Transverse colon (tissue), 4 donors: ENCODE results near the gene SPTA1. TPM values are rescaled to one million over a fixed set of nuclear protein-coding genes. Genes with fewer than 3 reads are reported as not detected.

Experiments
- DNase-seq: peaks from one replicate; pipeline ENCODE4 v3.0.0-alpha.2; 2019
- H3K27ac ChIP-seq, 4 donors: fragments of 200-600 bp; sonication (generic); 2 replicates each; pipeline ENCODE4 v1.5.1; 2016 to 2018; ENCODE audit warnings: inconsistent platforms in 4 of 4
- H3K27me3 ChIP-seq: fragments of 200-600 bp; sonication (generic); 2 replicates; pipeline ENCODE4 v1.5.1; 2017; ENCODE audit warnings: inconsistent platforms
- H3K36me3 ChIP-seq, 4 donors: fragments of 200-600 bp; sonication (generic); 2 replicates each; pipeline ENCODE4 v1.5.1; 2017 to 2019; ENCODE audit warnings: inconsistent platforms in 4 of 4
- H3K4me1 ChIP-seq, 4 donors: fragments of 200-600 bp; sonication (generic); 2 replicates each; pipeline ENCODE4 v1.5.1; 2017 to 2020; ENCODE audit warnings: inconsistent platforms in 4 of 4
- H3K4me3 ChIP-seq, 4 donors: fragments of 200-600 bp; sonication (generic); 1 replicate in 1 of 4; 2 replicates in 3 of 4; pipeline versions ENCODE4 v1.5.1 to v1.6.1; 2017 to 2019; ENCODE audit warnings: inconsistent platforms in 4 of 4
- H3K9me3 ChIP-seq, 2 donors: fragments of 200-600 bp; sonication (generic); 2 replicates each; pipeline ENCODE4 v1.5.1; 2017 to 2019; ENCODE audit warnings: inconsistent platforms in 2 of 2
- CTCF ChIP-seq, 5 experiments: fragments of 200-600 bp in 3 of 5; fragments of 450-650 bp in 2 of 5; sonication (generic) in 3 of 5; IDR thresholded peaks; 1 replicate in 2 of 5; 2 replicates in 3 of 5; pipeline ENCODE4 v1.5.1; 2016 to 2017; ENCODE audit warnings: antibody characterized with exemption in 5 of 5, inconsistent platforms in 3 of 5, mild to moderate bottlenecking in 2 of 5, moderate library complexity in 1 of 5
- EP300 ChIP-seq: sonication (generic); formaldehyde crosslinking; IDR thresholded peaks from one replicate; pipeline ENCODE4 v1.6.1; 2017; ENCODE audit warnings: antibody characterized with exemption, low read depth
- POLR2A ChIP-seq: fragments of 450-650 bp; IDR thresholded peaks from one replicate; pipeline ENCODE4 v1.6.1; 2016; ENCODE audit warnings: antibody characterized with exemption, mild to moderate bottlenecking, moderate library complexity
- POLR2AphosphoS5 ChIP-seq, 3 donors: sonication (generic); formaldehyde crosslinking; IDR thresholded peaks; one replicate each; pipeline ENCODE4 v1.6.1; 2016; ENCODE audit warnings: antibody characterized with exemption in 3 of 3
- WGBS, 2 donors: methylation state at CpG; one replicate each; pipeline ENCODE4 v1.1.5; 2018; ENCODE audit warnings: low coverage in 1 of 2; 5-methylcytosine and 5-hydroxymethylcytosine counted together
- in situ Hi-C, 4 donors: fragments of 200-750 bp; cut with MboI; loops; one replicate each; pipeline versions ENCODE4 v1.15.0 to v1.15.1; 2017; ENCODE audit warnings: low sequenced_read_pairs in 3 of 4, low pct_ligation_motif_present in 1 of 4, low pct_unique_long_range_greater_than_20kb in 1 of 4
- intact Hi-C: fragments of 100-400 bp; cut with DNase I; formaldehyde crosslinking; loops from one replicate; pipeline ENCODE4 v1.15.1; 2023; ENCODE audit warnings: low total_unique reads
- total RNA-seq, 4 donors: library from RNA; depleted of rRNA; stranded (reverse); fragments of >200 nt; gene quantifications; one replicate each; pipeline ENCODE4 v1.1.0, GENCODE V29; 2016

Gene SPTA1
- total RNA-seq, 4 donors from 2014 or later: under 0.01 TPM; not detected in 3

GRCh38 chr1:158649052-158649451 lies 37.5 kb downstream of the SPTA1 start:
- Histone ChIP-seq H3K27ac (no peak overlapping the region), H3K36me3 (no peaks in the 10 kb centered on the region), H3K4me1 (no peaks in the 10 kb centered on the region), H3K4me3 (no peak overlapping the region), H3K27me3 (no peaks in the 10 kb centered on the region), H3K9me3 (no peaks in the 10 kb centered on the region)
- intact Hi-C loops (no loop called here), in situ Hi-C loops (no loop called here)
- no peak for DNase-seq
- TF ChIP-seq POLR2A (no peak), POLR2AphosphoS5 (IDR thresholded peaks at IDR 0.05) (no peak), CTCF (IDR thresholded peaks at IDR 0.05) (no peak), EP300 (no peak)

GRCh38 chr1:158646465-158646864 lies 40.0 kb downstream of the SPTA1 start:
- in situ Hi-C loops (no loop called here), intact Hi-C loops (no loop called here)
- H3K9me3 ChIP-seq: no peaks in the 10 kb centered on the region
- H3K4me1 ChIP-seq: no peaks in the 10 kb centered on the region
- H3K36me3 ChIP-seq: no peaks in the 10 kb centered on the region
- H3K4me3 ChIP-seq: no peak overlapping the region
- WGBS, 2 donors: 97 to 100% methylated on average over 1 of the region's 1 CpG
- no peak for TF ChIP-seq EP300
- TF ChIP-seq CTCF (IDR thresholded peaks at IDR 0.05): no peak
- no peak for TF ChIP-seq POLR2A
- no peak for TF ChIP-seq POLR2AphosphoS5 (IDR thresholded peaks at IDR 0.05)
- no peaks in the 10 kb centered on the region for H3K27me3 ChIP-seq
- H3K27ac ChIP-seq: no peak overlapping the region
- DNase-seq: no peak

GRCh38 chr1:158644449-158644848 lies 42.1 kb downstream of the SPTA1 start:
- no peaks in the 10 kb centered on the region for H3K36me3 ChIP-seq
- no peak for TF ChIP-seq POLR2AphosphoS5 (IDR thresholded peaks at IDR 0.05)
- no peak for TF ChIP-seq POLR2A
- TF ChIP-seq CTCF (IDR thresholded peaks at IDR 0.05): no peak
- TF ChIP-seq EP300: no peak
- no peaks in the 10 kb centered on the region for H3K4me1 ChIP-seq
- no peak for DNase-seq
- H3K4me3 ChIP-seq: no peak overlapping the region
- intact Hi-C loops: no loop called here
- WGBS, 2 donors: 40 to 48% methylated on average over 1 to 2 of the region's 2 CpGs
- in situ Hi-C loops: no loop called here
- H3K9me3 ChIP-seq: no peaks in the 10 kb centered on the region
- no peak overlapping the region for H3K27ac ChIP-seq
- H3K27me3 ChIP-seq: no peaks in the 10 kb centered on the region

- in situ Hi-C loops: no loop called here
- no peak for TF ChIP-seq CTCF (IDR thresholded peaks at IDR 0.05)
- TF ChIP-seq POLR2A: no peak
- TF ChIP-seq EP300: no peak
- TF ChIP-seq POLR2AphosphoS5 (IDR thresholded peaks at IDR 0.05): no peak
- DNase-seq: no peak
- intact Hi-C loops: no loop called here
- Histone ChIP-seq H3K27ac (no peak overlapping the region), H3K36me3 (no peaks in the 10 kb centered on the region), H3K4me1 (no peaks in the 10 kb centered on the region), H3K27me3 (no peaks in the 10 kb centered on the region), H3K9me3 (no peaks in the 10 kb centered on the region), H3K4me3 (no peak overlapping the region)
Measured at GRCh38 chr1:158638904-158639303, 47.6 kb downstream of the SPTA1 start.
